IMR-90 (cell line): ENCODE data around the gene MON1A. TPM values are rescaled to one million over a fixed set of nuclear protein-coding genes. Genes with fewer than 3 reads are reported as not detected.
"Not testable (repeated sequence)": the region's sequence is repeated elsewhere in the genome, so short reads cannot be mapped to it uniquely, and the experiment has no call there.

Experiments used
- ATAC-seq: fragments of 200-7000 bp; cut with Tn5 transposase; 2 replicates; pipeline ENCODE4 v1.9.1; 2020; ENCODE audit warnings: low read depth, mild to moderate bottlenecking, moderate library complexity
- BruUV-seq: library from RNA; stranded (reverse); fragments of 400-500 nt; replicated peaks from 2 replicates; lab custom pipeline; 2021; lab: Mats Ljungman, UMichigan
- CTCF ChIA-PET: fragments of 300-600 bp; formaldehyde crosslinking; extraction: SDS; loops from one replicate; lab custom pipeline; 2021; ENCODE audit warnings: antibody characterized with exemption; lab: Yijun Ruan, JAX
- POLR2A ChIA-PET: fragments of 300-600 bp; sonication (Branson Sonifier 250); formaldehyde crosslinking; loops from one replicate; lab custom pipeline; 2022; ENCODE audit warnings: antibody characterized with exemption; ENCODE audit not compliant: unreplicated experiment; lab: Charles Lee
- DNase-seq: peaks from one replicate; pipeline ENCODE4 v3.0.0; 2013
- H2AFZ ChIP-seq: replicated peaks from 2 replicates; pipeline ENCODE3; 2013; ENCODE audit warnings: low read length, mild to moderate bottlenecking; ENCODE audit not compliant: poor library complexity
- H2AK5ac ChIP-seq: 2 replicates; pipeline ENCODE4 v1.6.1; 2013; ENCODE audit warnings: low read depth, low read length, inconsistent platforms
- H2AK9ac ChIP-seq: replicated peaks from 2 replicates; pipeline ENCODE3; 2013; ENCODE audit warnings: mild to moderate bottlenecking, low read depth, low read length, moderate library complexity; ENCODE audit not compliant: poor library complexity
- H2BK120ac ChIP-seq: 2 replicates; pipeline ENCODE4 v1.6.1; 2013; ENCODE audit warnings: low read depth, low read length, inconsistent platforms
- H2BK15ac ChIP-seq: 3 replicates; pipeline ENCODE4 v1.6.1; 2013; ENCODE audit warnings: low read depth, low read length, inconsistent platforms
- H2BK20ac ChIP-seq: 2 replicates; pipeline ENCODE4 v1.6.1; 2013; ENCODE audit warnings: low read depth, mild to moderate bottlenecking, inconsistent platforms, low read length, moderate library complexity
- H2BK5ac ChIP-seq: 2 replicates; pipeline ENCODE4 v1.6.1; 2013; ENCODE audit warnings: mild to moderate bottlenecking, low read depth, low read length, inconsistent platforms; ENCODE audit not compliant: poor library complexity, severe bottlenecking
- H3K14ac ChIP-seq: replicated peaks from 2 replicates; pipeline ENCODE4 v1.6.1; 2013; ENCODE audit warnings: low read depth, low read length, inconsistent platforms
- H3K18ac ChIP-seq: 2 replicates; pipeline ENCODE4 v1.6.1; 2013; ENCODE audit warnings: low read depth, low read length, control low read depth
- H3K23ac ChIP-seq: 2 replicates; pipeline ENCODE4 v1.6.1; 2013; ENCODE audit warnings: low read depth, low read length, inconsistent platforms
- H3K27ac ChIP-seq: 2 replicates; pipeline ENCODE4 v1.5.1; 2013; ENCODE audit warnings: mild to moderate bottlenecking, control low read depth, low read length; ENCODE audit not compliant: insufficient read depth
- H3K27me3 ChIP-seq: 2 replicates; pipeline ENCODE4 v1.6.1; 2013; ENCODE audit warnings: low read length; ENCODE audit not compliant: control insufficient read depth, insufficient read depth
- H3K36me3 ChIP-seq: 2 replicates; pipeline ENCODE4 v1.6.1; 2013; ENCODE audit warnings: low read length, mixed read lengths; ENCODE audit not compliant: control insufficient read depth, insufficient read depth
- H3K4ac ChIP-seq: 2 replicates; pipeline ENCODE4 v1.6.1; 2013; ENCODE audit warnings: low read depth, low read length, inconsistent platforms
- H3K4me1 ChIP-seq: 2 replicates; pipeline ENCODE4 v1.6.1; 2013; ENCODE audit warnings: low read length, mixed read lengths; ENCODE audit not compliant: control insufficient read depth, insufficient read depth
- H3K4me2 ChIP-seq: 2 replicates; pipeline ENCODE4 v1.6.1; 2013; ENCODE audit warnings: low read depth, mild to moderate bottlenecking, control low read depth, low read length, moderate library complexity
- H3K4me3 ChIP-seq: 2 replicates; pipeline ENCODE4 v1.5.1; 2013; ENCODE audit warnings: low read depth, mild to moderate bottlenecking, control low read depth, low read length, moderate library complexity; ENCODE audit not compliant: insufficient read depth
- H3K56ac ChIP-seq: 2 replicates; pipeline ENCODE4 v1.6.1; 2013; ENCODE audit warnings: low read length, inconsistent platforms; ENCODE audit not compliant: insufficient read depth; ENCODE audit errors: extremely low read depth
- H3K79me1 ChIP-seq, 2 experiments: 2 replicates each; pipeline ENCODE4 v1.6.1; 2013; ENCODE audit warnings: low read length in 2 of 2, inconsistent platforms in 1 of 2, low read depth in 1 of 2
- H3K9ac ChIP-seq: 2 replicates; pipeline ENCODE4 v1.6.1; 2013; ENCODE audit warnings: low read depth, low read length, control low read depth
- H3K9me1 ChIP-seq: 2 replicates; pipeline ENCODE4 v1.6.1; 2013; ENCODE audit warnings: low read length, inconsistent platforms; ENCODE audit not compliant: insufficient read depth
- H3K9me3 ChIP-seq: 2 replicates; pipeline ENCODE4 v1.6.1; 2013; ENCODE audit warnings: low read length; ENCODE audit not compliant: control insufficient read depth, insufficient read depth
- H4K20me1 ChIP-seq: 2 replicates; pipeline ENCODE4 v1.6.1; 2013; ENCODE audit warnings: low read length, inconsistent platforms; ENCODE audit not compliant: insufficient read depth
- H4K5ac ChIP-seq: 2 replicates; pipeline ENCODE4 v1.6.1; 2013; ENCODE audit warnings: mild to moderate bottlenecking, low read depth, low read length, control low read depth
- H4K8ac ChIP-seq, 2 experiments: 2 replicates each; pipeline ENCODE4 v1.6.1; 2013; ENCODE audit warnings: low read depth in 2 of 2, low read length in 2 of 2, control low read depth in 1 of 2, inconsistent platforms in 1 of 2
- H4K91ac ChIP-seq: 2 replicates; pipeline ENCODE4 v1.6.1; 2013; ENCODE audit warnings: low read depth, low read length, inconsistent platforms; ENCODE audit not compliant: insufficient read depth
- WGBS, 2 experiments: methylation state at CpG; one replicate each; pipeline versions ENCODE4 v1.1.5 to v1.1.7; 2013; ENCODE audit warnings: missing lambda C conversion rate in 2 of 2; ENCODE audit not compliant: insufficient read length in 1 of 2; ENCODE audit errors: extremely low coverage in 2 of 2; 5-methylcytosine and 5-hydroxymethylcytosine counted together
- dilution Hi-C: fragments of 300-500 bp; cut with HindIII; formaldehyde crosslinking; loops from one replicate; pipeline ENCODE4 v1.14.3; 2018; ENCODE audit warnings: low sequenced_read_pairs; ENCODE audit not compliant: unreplicated experiment
- in situ Hi-C: fragments of 300-500 bp; cut with MboI; formaldehyde crosslinking; loops from 3 replicates; pipeline ENCODE4 v1.14.3; 2019; ENCODE audit warnings: low sequenced_read_pairs, inconsistent platforms, mixed read lengths
- intact Hi-C: fragments of 100-400 bp; cut with micrococcal nuclease; formaldehyde crosslinking; loops from 2 replicates; pipeline ENCODE4 v1.10.0; 2022
- polyA plus RNA-seq, 3 experiments: library from polyadenylated mRNA; depleted of rRNA; stranded (reverse); fragments of >200 nt; gene quantifications; 2 replicates each; pipeline ENCODE4 v1.2.3, GENCODE V29; 2012; ENCODE audit warnings: low replicate concordance in 1 of 3
- total RNA-seq: library from RNA; depleted of rRNA; stranded (reverse); fragments of >200 nt; gene quantifications from 2 replicates; pipeline ENCODE4 v1.2.3, GENCODE V29; 2012
- TF ChIP-seq, protein P1 (sequence below): fragments of 150-350 bp; IDR thresholded peaks from 2 replicates; pipeline ENCODE4 v1.6.1; 2016; ENCODE audit warnings: low read depth, mild to moderate bottlenecking, low read length, moderate library complexity, borderline replicate concordance

The MON1A gene
- total and polyA plus RNA-seq, 2 of the 4 experiments (the other 2 are of a cell fraction), result 8.2 to 13.5 TPM

DNA sequence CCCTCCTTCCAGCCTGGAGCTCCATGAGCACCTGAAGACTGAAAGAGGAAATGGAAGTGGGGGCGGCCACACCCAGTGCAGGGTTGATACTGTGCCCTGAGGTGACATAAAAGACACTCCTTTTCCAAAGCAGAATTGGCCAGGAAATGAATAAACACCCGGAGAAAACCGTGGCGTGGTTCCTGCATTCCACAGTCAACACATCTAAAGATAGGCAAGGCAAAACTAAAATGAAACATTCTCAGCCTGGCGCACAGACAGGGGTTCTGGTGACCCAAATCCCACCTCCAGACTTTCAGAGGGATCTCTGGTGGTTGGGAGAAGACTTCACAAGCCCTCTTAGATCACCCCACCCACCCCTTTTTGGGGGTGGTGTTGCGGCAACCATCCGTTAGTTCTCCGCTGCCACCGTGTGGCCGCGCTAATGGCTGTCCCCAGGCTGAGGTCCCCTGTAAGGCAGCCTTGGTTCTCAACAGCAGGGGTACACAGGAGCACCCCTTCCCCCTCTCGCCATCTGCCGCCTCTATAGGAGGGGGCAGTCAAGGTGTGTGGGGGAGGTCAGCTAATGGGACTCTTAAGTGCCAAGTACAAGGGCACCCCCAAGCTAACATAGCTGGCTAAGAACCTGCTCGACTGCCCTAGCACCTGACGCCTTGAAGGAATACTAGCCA lies 23.4 kb downstream of the MON1A start (continued):
- TF ChIP-seq, protein P1, sequence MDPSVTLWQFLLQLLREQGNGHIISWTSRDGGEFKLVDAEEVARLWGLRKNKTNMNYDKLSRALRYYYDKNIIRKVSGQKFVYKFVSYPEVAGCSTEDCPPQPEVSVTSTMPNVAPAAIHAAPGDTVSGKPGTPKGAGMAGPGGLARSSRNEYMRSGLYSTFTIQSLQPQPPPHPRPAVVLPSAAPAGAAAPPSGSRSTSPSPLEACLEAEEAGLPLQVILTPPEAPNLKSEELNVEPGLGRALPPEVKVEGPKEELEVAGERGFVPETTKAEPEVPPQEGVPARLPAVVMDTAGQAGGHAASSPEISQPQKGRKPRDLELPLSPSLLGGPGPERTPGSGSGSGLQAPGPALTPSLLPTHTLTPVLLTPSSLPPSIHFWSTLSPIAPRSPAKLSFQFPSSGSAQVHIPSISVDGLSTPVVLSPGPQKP, result no peak

DNA sequence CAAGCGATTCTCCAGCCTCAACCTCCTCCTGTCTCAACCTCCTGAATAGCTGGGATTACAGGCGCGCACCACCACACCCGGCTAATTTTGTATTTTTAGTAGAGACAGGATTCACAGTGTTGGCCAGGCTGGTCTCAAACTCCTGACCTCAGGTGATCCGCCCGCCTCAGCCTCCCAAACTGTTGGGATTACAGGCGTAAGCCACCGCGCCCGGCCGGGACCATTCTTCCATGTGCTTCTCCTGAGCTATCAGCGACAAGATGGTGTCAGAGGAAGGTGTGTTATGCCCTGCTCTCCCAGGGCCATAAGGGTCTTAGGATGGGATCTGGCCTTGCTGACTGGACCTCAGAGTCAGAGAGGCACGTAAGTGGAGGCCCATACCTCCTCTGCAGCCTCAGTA lies 25.2 kb downstream of the MON1A start:
- POLR2A ChIA-PET, BruUV-seq, DNase-seq: not testable (repeated sequence)

More for the DNA sequence above, 25.2 kb downstream of the MON1A start:
- H3K4me2 ChIP-seq, H4K8ac ChIP-seq, H3K27ac ChIP-seq, H3K56ac ChIP-seq, H2BK20ac ChIP-seq, H3K4me3 ChIP-seq, in situ Hi-C loops, ATAC-seq, H4K20me1 ChIP-seq, H2BK15ac ChIP-seq, dilution Hi-C loops, H3K79me1 ChIP-seq, H3K9me1 ChIP-seq, H2AK9ac ChIP-seq, CTCF ChIA-PET, H2AFZ ChIP-seq, intact Hi-C loops, H3K9ac ChIP-seq, H3K27me3 ChIP-seq, H2BK120ac ChIP-seq, H4K91ac ChIP-seq, H3K18ac ChIP-seq, H4K5ac ChIP-seq, H3K36me3 ChIP-seq, H3K4ac ChIP-seq, H3K9me3 ChIP-seq, H3K14ac ChIP-seq, H3K23ac ChIP-seq, H2BK5ac ChIP-seq, H2AK5ac ChIP-seq: not testable (repeated sequence)
- H3K4me1 ChIP-seq, result peaks cover 14% of the 10 kb centered on the region
- WGBS, 2 experiments, result 98% methylated on average over 7 of the region's 13 CpGs; no CpG with 5 or more reads in 1 of the 2 experiments
